ENCODE measurements around the gene ZBTB47.

Gene ZBTB47

GRCh38 chr3:42691816-42692666 is 38.5 kb downstream of the ZBTB47 start:
- H3K36me3 Mint-ChIP-seq (ENCODE audit: low read depth): no peaks in the 10 kb centered on the region
- peaks cover 10% of the 10 kb centered on the region for H3K27me3 Mint-ChIP-seq (ENCODE audit: low read depth)
- H3K9me3 Mint-ChIP-seq: no peaks in the 10 kb centered on the region
- H3K4me1 Mint-ChIP-seq (ENCODE audit: low read depth): no peaks in the 10 kb centered on the region
- no peak overlapping the region for H3K4me3 Mint-ChIP-seq
- no peak overlapping the region for H3K27ac Mint-ChIP-seq

GRCh38 chr3:42692667-42693529 is 39.4 kb downstream of the ZBTB47 start:
- Mint-ChIP-seq H3K36me3 (ENCODE audit: low read depth) (no peaks in the 10 kb centered on the region), H3K4me1 (ENCODE audit: low read depth) (no peaks in the 10 kb centered on the region), H3K27ac (no peak overlapping the region), H3K9me3 (no peaks in the 10 kb centered on the region), H3K27me3 (ENCODE audit: low read depth) (peaks cover 7% of the 10 kb centered on the region), H3K4me3 (no peak overlapping the region)

GRCh38 chr3:42693530-42693930 is 40.0 kb downstream of the ZBTB47 start:
- Mint-ChIP-seq H3K9me3 (no peaks in the 10 kb centered on the region), H3K4me3 (no peak overlapping the region), H3K27me3 (ENCODE audit: low read depth) (peaks cover 7% of the 10 kb centered on the region), H3K27ac (no peak overlapping the region), H3K36me3 (ENCODE audit: low read depth) (no peaks in the 10 kb centered on the region), H3K4me1 (ENCODE audit: low read depth) (no peaks in the 10 kb centered on the region)

GRCh38 chr3:42694366-42694765 is 40.9 kb downstream of the ZBTB47 start:
- Mint-ChIP-seq H3K36me3 (ENCODE audit: low read depth) (no peaks in the 10 kb centered on the region), H3K4me1 (ENCODE audit: low read depth) (peaks cover 2% of the 10 kb centered on the region), H3K9me3 (no peaks in the 10 kb centered on the region), H3K27ac (no peak overlapping the region), H3K27me3 (ENCODE audit: low read depth) (peaks cover 5% of the 10 kb centered on the region), H3K4me3 (no peak overlapping the region)

GRCh38 chr3:42696356-42697288 is 43.1 kb downstream of the ZBTB47 start:
- Mint-ChIP-seq H3K4me3 (no peak overlapping the region), H3K36me3 (ENCODE audit: low read depth) (no peaks in the 10 kb centered on the region), H3K27me3 (ENCODE audit: low read depth) (no peaks in the 10 kb centered on the region), H3K27ac (no peak overlapping the region), H3K4me1 (ENCODE audit: low read depth) (peaks cover 2% of the 10 kb centered on the region), H3K9me3 (no peaks in the 10 kb centered on the region)

- H3K4me1 Mint-ChIP-seq (ENCODE audit: low read depth): peaks cover 2% of the 10 kb centered on the region
- no peaks in the 10 kb centered on the region for H3K9me3 Mint-ChIP-seq
- no peak overlapping the region for H3K4me3 Mint-ChIP-seq
- H3K27me3 Mint-ChIP-seq (ENCODE audit: low read depth): no peaks in the 10 kb centered on the region
- no peaks in the 10 kb centered on the region for H3K36me3 Mint-ChIP-seq (ENCODE audit: low read depth)
- no peak overlapping the region for H3K27ac Mint-ChIP-seq
Measured at GRCh38 chr3:42697289-42698051, 44.0 kb downstream of the ZBTB47 start.

GRCh38 chr3:42698216-42698910 is 44.9 kb downstream of the ZBTB47 start:
- Mint-ChIP-seq H3K27ac (no peak overlapping the region), H3K4me1 (ENCODE audit: low read depth) (peaks cover 2% of the 10 kb centered on the region), H3K4me3 (no peak overlapping the region), H3K36me3 (ENCODE audit: low read depth) (no peaks in the 10 kb centered on the region), H3K27me3 (ENCODE audit: low read depth) (no peaks in the 10 kb centered on the region), H3K9me3 (no peaks in the 10 kb centered on the region)

GRCh38 chr3:42698911-42699230 is 45.4 kb downstream of the ZBTB47 start:
- Mint-ChIP-seq H3K27ac (no peak overlapping the region), H3K4me3 (no peak overlapping the region), H3K27me3 (ENCODE audit: low read depth) (no peaks in the 10 kb centered on the region), H3K9me3 (no peaks in the 10 kb centered on the region), H3K36me3 (ENCODE audit: low read depth) (no peaks in the 10 kb centered on the region), H3K4me1 (ENCODE audit: low read depth) (peaks cover 2% of the 10 kb centered on the region)

- Mint-ChIP-seq H3K4me1 (ENCODE audit: low read depth) (peaks cover 2% of the 10 kb centered on the region), H3K27me3 (ENCODE audit: low read depth) (no peaks in the 10 kb centered on the region), H3K4me3 (no peak overlapping the region), H3K27ac (no peak overlapping the region), H3K9me3 (no peaks in the 10 kb centered on the region), H3K36me3 (ENCODE audit: low read depth) (no peaks in the 10 kb centered on the region)
Measured at GRCh38 chr3:42699511-42699971, 46.0 kb downstream of the ZBTB47 start.

- Mint-ChIP-seq H3K4me3 (no peak overlapping the region), H3K9me3 (no peaks in the 10 kb centered on the region), H3K36me3 (ENCODE audit: low read depth) (no peaks in the 10 kb centered on the region), H3K4me1 (ENCODE audit: low read depth) (peaks cover 2% of the 10 kb centered on the region), H3K27me3 (ENCODE audit: low read depth) (no peaks in the 10 kb centered on the region), H3K27ac (no peak overlapping the region)
Measured at GRCh38 chr3:42700366-42701288, 47.1 kb downstream of the ZBTB47 start.

- H3K4me1 Mint-ChIP-seq (ENCODE audit: low read depth): peaks cover 2% of the 10 kb centered on the region
- no peak overlapping the region for H3K4me3 Mint-ChIP-seq
- H3K36me3 Mint-ChIP-seq (ENCODE audit: low read depth): no peaks in the 10 kb centered on the region
- no peak overlapping the region for H3K27ac Mint-ChIP-seq
- H3K27me3 Mint-ChIP-seq (ENCODE audit: low read depth): no peaks in the 10 kb centered on the region
- no peaks in the 10 kb centered on the region for H3K9me3 Mint-ChIP-seq
Measured at GRCh38 chr3:42701371-42702065, 48.0 kb downstream of the ZBTB47 start.
